ENCODE data around the gene SENP1. TPM values are rescaled to one million over a fixed set of nuclear protein-coding genes. Genes with fewer than 3 reads are reported as not detected.

Gene SENP1
- total RNA-seq, result 10 to 100 TPM; 11.0 to 37.1 (median 16.9) TPM

GRCh38 chr12:48105867-48106680, at the start of gene SENP1:
SENP1 (minus strand) TSS chr12:48106079; CDS start chr12:48101472, 4,607 bp downstream.
- Histone ChIP-seq H3K4me3 (peak within 1 kb of the TSS; percentile 88 to 96 (median 96)), H3K9me3 (no peaks in the 10 kb centered on the region), H3K36me3 (no peaks in the 10 kb centered on the region), H3K4me1 (peaks cover 0 to 17% (median 6%) of the 10 kb centered on the region in 4 donors), H3K27ac (peak within 1 kb of the TSS; percentile 84 to 95 (median 91)), H3K27me3 (no peaks in the 10 kb centered on the region)
- TF ChIP-seq, protein P1, sequence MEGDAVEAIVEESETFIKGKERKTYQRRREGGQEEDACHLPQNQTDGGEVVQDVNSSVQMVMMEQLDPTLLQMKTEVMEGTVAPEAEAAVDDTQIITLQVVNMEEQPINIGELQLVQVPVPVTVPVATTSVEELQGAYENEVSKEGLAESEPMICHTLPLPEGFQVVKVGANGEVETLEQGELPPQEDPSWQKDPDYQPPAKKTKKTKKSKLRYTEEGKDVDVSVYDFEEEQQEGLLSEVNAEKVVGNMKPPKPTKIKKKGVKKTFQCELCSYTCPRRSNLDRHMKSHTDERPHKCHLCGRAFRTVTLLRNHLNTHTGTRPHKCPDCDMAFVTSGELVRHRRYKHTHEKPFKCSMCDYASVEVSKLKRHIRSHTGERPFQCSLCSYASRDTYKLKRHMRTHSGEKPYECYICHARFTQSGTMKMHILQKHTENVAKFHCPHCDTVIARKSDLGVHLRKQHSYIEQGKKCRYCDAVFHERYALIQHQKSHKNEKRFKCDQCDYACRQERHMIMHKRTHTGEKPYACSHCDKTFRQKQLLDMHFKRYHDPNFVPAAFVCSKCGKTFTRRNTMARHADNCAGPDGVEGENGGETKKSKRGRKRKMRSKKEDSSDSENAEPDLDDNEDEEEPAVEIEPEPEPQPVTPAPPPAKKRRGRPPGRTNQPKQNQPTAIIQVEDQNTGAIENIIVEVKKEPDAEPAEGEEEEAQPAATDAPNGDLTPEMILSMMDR (IDR thresholded peaks at IDR 0.05), result peak in 4 of 6 experiments; percentile 13 to 61 (median 51)
- TF ChIP-seq POLR2A (IDR thresholded peaks at IDR 0.05), result no peak
- DNase-seq, result peak; percentile 86 to 95 (median 92)

DNA sequence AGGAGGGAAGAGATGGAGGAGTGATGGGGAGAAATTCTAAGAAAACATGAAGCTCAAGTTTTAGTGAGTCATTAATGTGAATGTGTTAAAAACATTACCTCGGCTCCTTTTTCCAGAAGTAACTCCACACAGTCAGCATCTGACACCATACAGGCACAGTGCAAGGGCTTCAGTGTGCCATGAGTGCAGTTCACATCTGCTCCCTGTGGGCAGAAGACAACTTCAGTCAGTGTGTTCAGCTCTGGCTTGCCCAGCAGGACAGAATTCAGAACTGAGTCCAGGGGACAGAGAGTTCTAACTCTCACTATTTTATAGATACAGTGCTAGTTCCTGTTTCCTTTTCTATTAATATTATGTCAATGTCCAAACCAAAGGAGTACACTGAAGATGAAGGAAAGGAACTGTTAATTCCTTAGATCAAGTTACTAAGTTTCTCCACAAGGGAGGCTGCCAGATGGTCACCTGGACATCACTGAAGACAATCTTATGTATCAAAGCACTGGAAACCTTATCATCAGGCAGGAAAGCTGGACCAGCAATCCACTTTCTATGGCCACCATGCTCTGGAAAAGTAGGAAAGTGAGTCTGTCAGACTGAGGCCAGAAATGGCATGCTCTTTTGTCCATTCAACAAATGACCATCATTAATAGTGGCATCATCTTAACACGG, 45.4 kb upstream of the SENP1 start:
- Histone ChIP-seq H3K36me3 (peaks cover 0 to 73% (median 0%) of the 10 kb centered on the region in 3 donors), H3K9me3 (no peaks in the 10 kb centered on the region)
- DNase-seq, result no peak

GRCh38 chr12:48145981-48146380, 40.1 kb upstream of the SENP1 start:
- no peak overlapping the region for H3K4me3 ChIP-seq
- H3K9me3 ChIP-seq, result no peaks in the 10 kb centered on the region
- TF ChIP-seq, protein P1 (IDR thresholded peaks at IDR 0.05), result no peak
- no peak for TF ChIP-seq POLR2A (IDR thresholded peaks at IDR 0.05)
- no peak for DNase-seq
- no peak overlapping the region for H3K27ac ChIP-seq
- peaks cover 0 to 94% (median 0%) of the 10 kb centered on the region in 3 donors for H3K36me3 ChIP-seq
- no peaks in the 10 kb centered on the region for H3K27me3 ChIP-seq
- H3K4me1 ChIP-seq, result no peaks in the 10 kb centered on the region

More for the DNA sequence above, 45.4 kb upstream of the SENP1 start:
- H3K4me3 ChIP-seq, result no peak overlapping the region
- no peak overlapping the region for H3K27ac ChIP-seq
- peaks cover 0 to 6% (median 1%) of the 10 kb centered on the region in 4 donors for H3K4me1 ChIP-seq
- no peak for TF ChIP-seq POLR2A (IDR thresholded peaks at IDR 0.05)
- TF ChIP-seq, protein P1 (IDR thresholded peaks at IDR 0.05), result no peak
- no peaks in the 10 kb centered on the region for H3K27me3 ChIP-seq

DNA sequence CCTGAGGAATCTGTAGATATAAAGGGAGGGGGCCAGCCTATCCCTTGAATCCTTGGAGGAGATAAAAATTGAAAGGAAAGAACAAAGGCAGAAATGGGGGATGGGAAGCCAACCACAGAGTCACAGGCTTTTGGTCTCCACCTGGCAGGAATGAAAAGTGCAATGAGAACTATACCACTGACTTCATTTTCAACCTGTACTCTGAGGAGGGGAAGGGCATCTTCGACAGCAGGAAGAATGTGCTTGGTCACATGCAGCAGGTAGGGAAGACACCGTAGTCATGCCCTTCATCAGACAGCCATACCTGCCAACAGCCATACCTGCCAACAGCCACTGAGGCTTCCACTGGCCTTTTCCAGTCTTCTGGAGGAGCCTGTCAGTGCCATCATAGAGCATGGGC, 38.0 kb upstream of the SENP1 start:
- H3K27me3 ChIP-seq, result no peaks in the 10 kb centered on the region
- no peak overlapping the region for H3K4me3 ChIP-seq
- H3K4me1 ChIP-seq, result no peaks in the 10 kb centered on the region
- DNase-seq, result no peak
- H3K36me3 ChIP-seq, result peaks cover 0 to 92% (median 0%) of the 10 kb centered on the region in 3 donors
- TF ChIP-seq POLR2A (IDR thresholded peaks at IDR 0.05), result no peak
- H3K27ac ChIP-seq, result no peak overlapping the region
- H3K9me3 ChIP-seq, result no peaks in the 10 kb centered on the region

DNA sequence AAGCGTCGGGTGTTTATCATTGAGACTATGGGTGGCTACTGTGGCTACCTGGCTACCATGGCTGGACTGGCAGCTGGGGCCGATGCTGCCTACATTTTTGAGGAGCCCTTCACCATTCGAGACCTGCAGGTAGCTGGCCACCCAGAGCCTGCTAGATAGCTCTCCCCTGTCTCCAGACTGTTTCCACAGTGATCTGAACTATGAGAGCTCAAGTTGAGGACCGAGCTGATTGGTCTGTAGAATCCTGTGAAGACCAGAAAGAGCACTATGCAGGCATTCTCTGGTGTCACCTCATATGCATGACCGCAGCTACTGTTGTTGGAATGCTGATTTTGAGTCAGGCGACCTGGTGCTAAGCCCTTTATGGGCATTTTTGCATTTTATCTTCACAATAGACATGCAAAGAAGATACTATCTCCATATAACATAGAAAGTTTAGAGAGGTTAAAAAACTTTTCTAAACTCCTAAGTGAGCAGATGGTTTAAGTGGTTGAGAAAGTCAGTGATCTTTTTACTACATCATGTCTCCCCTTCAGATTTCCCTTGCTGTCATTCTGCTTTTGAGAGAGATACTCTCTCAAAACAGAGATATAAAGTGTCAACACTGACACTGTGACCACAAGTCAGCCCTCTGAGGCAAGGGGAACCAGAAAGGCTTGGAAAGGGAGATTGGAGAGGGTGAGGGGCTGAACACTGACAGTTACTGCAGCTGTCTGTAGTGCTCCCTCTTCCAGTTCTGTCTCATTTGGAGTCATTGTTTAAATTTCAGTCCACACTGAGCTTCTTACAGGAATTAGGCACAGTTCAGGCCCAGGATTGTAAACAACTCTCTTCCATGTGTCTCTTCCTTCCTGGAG, 37.2 kb upstream of the SENP1 start:
- no peak overlapping the region for H3K4me3 ChIP-seq
- TF ChIP-seq, protein P1 (IDR thresholded peaks at IDR 0.05), result no peak
- no peak for TF ChIP-seq POLR2A (IDR thresholded peaks at IDR 0.05)
- no peaks in the 10 kb centered on the region for H3K27me3 ChIP-seq
- no peak overlapping the region for H3K27ac ChIP-seq
- no peaks in the 10 kb centered on the region for H3K4me1 ChIP-seq
- no peak for DNase-seq
- no peaks in the 10 kb centered on the region for H3K9me3 ChIP-seq
- peaks cover 0 to 86% (median 0%) of the 10 kb centered on the region in 3 donors for H3K36me3 ChIP-seq

All from Peyer's patch (tissue), 4 donors.